Kidney (tissue), 14 donors: Measurements from ENCODE around the gene ABLIM2. TPM values are rescaled to one million over a fixed set of nuclear protein-coding genes. Genes with fewer than 3 reads are reported as not detected.

Source experiments
- DNase-seq, 5 donors: peaks; one replicate each; pipeline ENCODE4 v3.0.0-alpha.2; 2013 to 2020
- FAIRE-seq: peaks from 2 replicates; lab custom pipeline; 2012; peaks lifted over from hg19 to GRCh38; lab: Jason Lieb, UNC
- H3K27ac ChIP-seq, 2 donors: one replicate each; pipeline ENCODE4 v1.7.0; 2013; ENCODE audit warnings: low read depth in 2 of 2, low read length in 2 of 2, inconsistent platforms in 1 of 2
- H3K27me3 ChIP-seq: one replicate; pipeline ENCODE4 v1.7.1; 2013; ENCODE audit warnings: low read length, inconsistent platforms; ENCODE audit not compliant: control insufficient read depth, insufficient read depth
- H3K36me3 ChIP-seq, 3 donors: one replicate each; pipeline versions ENCODE4 v1.7.0 to v1.7.1; 2013; ENCODE audit warnings: low read length in 3 of 3, control low read depth in 1 of 3, inconsistent platforms in 1 of 3; ENCODE audit not compliant: insufficient read depth in 3 of 3, control insufficient read depth in 2 of 3
- H3K4me1 ChIP-seq, 3 donors: one replicate each; pipeline versions ENCODE4 v1.7.0 to v1.7.1; 2013; ENCODE audit warnings: low read length in 3 of 3, inconsistent platforms in 1 of 3, low read depth in 1 of 3; ENCODE audit not compliant: control insufficient read depth in 2 of 3, insufficient read depth in 2 of 3
- H3K4me3 ChIP-seq, 3 donors: one replicate each; pipeline versions ENCODE4 v1.7.0 to v1.8.1; 2013; ENCODE audit warnings: low read length in 3 of 3, control low read depth in 1 of 3, inconsistent platforms in 1 of 3
- H3K9ac ChIP-seq, 3 donors: one replicate each; pipeline versions ENCODE4 v1.7.0 to v1.7.1; 2013; ENCODE audit warnings: low read length in 3 of 3, control low read depth in 1 of 3, inconsistent platforms in 1 of 3
- H3K9me3 ChIP-seq, 3 donors: one replicate each; pipeline versions ENCODE4 v1.7.0 to v1.7.1; 2013; ENCODE audit warnings: low read length in 3 of 3, control low read depth in 1 of 3, inconsistent platforms in 1 of 3; ENCODE audit not compliant: control insufficient read depth in 2 of 3, insufficient read depth in 1 of 3
- intact Hi-C: fragments of 100-400 bp; cut with DNase I; formaldehyde crosslinking; loops from one replicate; pipeline ENCODE4 v1.11.1; 2022
- polyA plus RNA-seq: library from polyadenylated mRNA; stranded (reverse); fragments of 350-450 nt; fragmentation: Illumina TruSeq; extraction: RNeasy Lipid Tissue Mini Kit (QIAGEN cat#74804); gene quantifications from one replicate; pipeline ENCODE4 v1.2.3, GENCODE V29; 2014; ENCODE audit warnings: low read depth, low replicate concordance; ENCODE audit not compliant: insufficient read depth
- total RNA-seq: library from RNA; stranded (reverse); fragmentation: NEBNext Ultra II Directional; extraction: Animal tissue kit (Norgen Biotek cat#: 25700); gene quantifications from one replicate; pipeline ENCODE4 v1.2.1, GENCODE V29; 2021
- TF ChIP-seq, protein P1 (sequence below): IDR thresholded peaks from 3 replicates; pipeline ENCODE4 v1.5.1; 2012; ENCODE audit warnings: mild to moderate bottlenecking, moderate library complexity, borderline replicate concordance; ENCODE audit not compliant: insufficient read depth; ENCODE audit errors: extremely low read depth
- donor health status: control.
- donor health status: control.
- donor health status: control.
- donor health status: control.
- donor health status: control.
- donor health status: DM: yes; HTN: yes; CAD: no.
- donor health status: Normal renal cell carcinoma (clear cell type).

Gene ABLIM2
- total and polyA plus RNA-seq, 2 donors from 2014 or later: 9.5 to 23.3 TPM

DNA sequence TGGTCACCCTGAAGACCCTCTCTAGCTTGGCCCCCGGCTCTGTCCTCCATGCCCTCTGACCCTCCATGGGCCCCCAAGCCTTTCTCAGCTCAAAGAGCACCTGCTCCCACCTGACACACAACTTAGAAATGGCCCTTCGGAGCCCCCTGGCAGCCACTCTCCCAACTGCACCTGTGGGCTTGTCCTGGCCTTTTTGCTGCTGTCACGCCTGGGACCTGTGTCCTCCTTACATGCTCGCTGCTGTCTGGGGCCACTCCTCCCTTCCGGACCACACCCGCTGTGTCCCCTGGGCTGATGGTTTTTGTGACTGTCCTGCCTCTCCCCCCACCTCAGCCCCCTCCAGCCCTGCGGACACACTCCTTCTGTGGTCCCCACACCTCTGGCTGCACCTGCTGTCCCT lies 112.7 kb downstream of the ABLIM2 start:
- H3K4me1 ChIP-seq: peaks cover 0 to 8% (median 0%) of the 10 kb centered on the region in 3 donors
- no peaks in the 10 kb centered on the region for H3K27me3 ChIP-seq
- H3K9me3 ChIP-seq: no peaks in the 10 kb centered on the region
- H3K36me3 ChIP-seq: no peaks in the 10 kb centered on the region
- intact Hi-C loops: no loop called here
- DNase-seq (no peak), FAIRE-seq (no peak)
- no peak overlapping the region for H3K4me3 ChIP-seq
- TF ChIP-seq, protein P1, sequence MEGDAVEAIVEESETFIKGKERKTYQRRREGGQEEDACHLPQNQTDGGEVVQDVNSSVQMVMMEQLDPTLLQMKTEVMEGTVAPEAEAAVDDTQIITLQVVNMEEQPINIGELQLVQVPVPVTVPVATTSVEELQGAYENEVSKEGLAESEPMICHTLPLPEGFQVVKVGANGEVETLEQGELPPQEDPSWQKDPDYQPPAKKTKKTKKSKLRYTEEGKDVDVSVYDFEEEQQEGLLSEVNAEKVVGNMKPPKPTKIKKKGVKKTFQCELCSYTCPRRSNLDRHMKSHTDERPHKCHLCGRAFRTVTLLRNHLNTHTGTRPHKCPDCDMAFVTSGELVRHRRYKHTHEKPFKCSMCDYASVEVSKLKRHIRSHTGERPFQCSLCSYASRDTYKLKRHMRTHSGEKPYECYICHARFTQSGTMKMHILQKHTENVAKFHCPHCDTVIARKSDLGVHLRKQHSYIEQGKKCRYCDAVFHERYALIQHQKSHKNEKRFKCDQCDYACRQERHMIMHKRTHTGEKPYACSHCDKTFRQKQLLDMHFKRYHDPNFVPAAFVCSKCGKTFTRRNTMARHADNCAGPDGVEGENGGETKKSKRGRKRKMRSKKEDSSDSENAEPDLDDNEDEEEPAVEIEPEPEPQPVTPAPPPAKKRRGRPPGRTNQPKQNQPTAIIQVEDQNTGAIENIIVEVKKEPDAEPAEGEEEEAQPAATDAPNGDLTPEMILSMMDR: no peak
- no peak overlapping the region for H3K27ac ChIP-seq
- H3K9ac ChIP-seq: no peak overlapping the region

DNA sequence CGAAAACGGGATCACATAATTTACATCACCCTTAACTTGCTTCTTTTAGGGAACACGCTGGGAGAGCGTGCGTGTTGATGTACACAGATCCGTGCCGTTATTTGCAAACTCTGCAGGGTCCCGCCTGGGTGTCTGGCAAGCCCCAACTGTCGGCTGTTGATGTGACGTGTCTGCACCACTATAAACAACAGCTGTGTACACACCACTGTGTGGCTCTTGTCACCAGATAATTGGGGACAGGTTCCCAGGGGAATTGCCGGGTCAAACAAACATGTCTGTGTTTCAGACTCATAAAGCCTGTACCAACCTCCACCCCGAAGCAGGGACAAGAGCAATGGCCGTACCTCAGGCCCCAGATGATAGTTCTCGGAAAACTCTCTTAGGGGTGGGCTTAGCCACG lies 113.9 kb downstream of the ABLIM2 start:
- H3K9ac ChIP-seq: no peak overlapping the region
- FAIRE-seq (no peak), DNase-seq (peak in 3 of 5 donors; percentile 51 to 62 (median 55))
- H3K36me3 ChIP-seq: no peaks in the 10 kb centered on the region
- no peaks in the 10 kb centered on the region for H3K9me3 ChIP-seq
- intact Hi-C loops: no loop called here
- H3K27me3 ChIP-seq: no peaks in the 10 kb centered on the region
- H3K27ac ChIP-seq: no peak overlapping the region
- H3K4me3 ChIP-seq: no peak overlapping the region
- H3K4me1 ChIP-seq: no peaks in the 10 kb centered on the region
- TF ChIP-seq, protein P1: no peak

DNA sequence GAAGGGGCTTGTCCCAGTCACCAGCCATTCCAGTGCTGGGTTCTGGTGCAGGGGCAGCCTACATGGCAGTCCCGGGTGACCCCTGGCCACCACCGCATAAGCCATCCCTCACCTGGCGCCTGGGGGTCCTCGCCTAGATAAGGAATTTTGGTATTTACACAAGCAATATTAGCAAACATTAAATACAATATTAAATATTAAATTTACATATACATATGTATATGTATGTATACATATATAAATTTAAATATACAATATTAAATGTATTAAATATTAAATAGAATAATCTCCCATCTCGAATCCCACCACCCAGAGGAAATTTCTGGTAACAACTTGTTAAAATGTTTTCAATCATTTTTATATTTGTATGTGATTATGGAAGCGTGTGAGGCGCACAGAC lies 114.4 kb downstream of the ABLIM2 start:
- H3K4me3 ChIP-seq: no peak overlapping the region
- no peak overlapping the region for H3K9ac ChIP-seq
- no peak overlapping the region for H3K27ac ChIP-seq
- H3K9me3 ChIP-seq: no peaks in the 10 kb centered on the region
- no peaks in the 10 kb centered on the region for H3K36me3 ChIP-seq
- no peak for DNase-seq
- intact Hi-C loops: no loop called here
- no peak for FAIRE-seq
- no peaks in the 10 kb centered on the region for H3K27me3 ChIP-seq
- no peaks in the 10 kb centered on the region for H3K4me1 ChIP-seq
- TF ChIP-seq, protein P1: no peak

DNA sequence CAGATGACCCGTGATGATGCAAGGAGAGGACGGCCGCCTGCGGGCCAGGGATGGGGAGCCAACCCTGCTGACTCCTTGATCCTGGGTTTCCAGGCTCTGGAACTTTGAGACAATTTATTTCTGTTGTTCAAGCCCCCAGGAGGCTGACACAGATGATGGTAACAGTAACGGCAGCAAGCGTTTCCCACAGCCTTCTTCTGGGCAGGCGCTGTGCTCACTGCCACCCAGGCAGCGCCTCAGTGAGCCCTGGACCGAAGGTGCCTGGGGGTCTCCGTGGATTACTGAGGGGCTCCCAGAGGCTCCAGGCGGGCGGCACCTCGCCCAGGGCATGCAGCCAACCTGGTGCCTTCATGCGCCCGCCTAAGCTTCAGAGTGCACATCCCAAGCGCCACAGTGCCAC lies 115.0 kb downstream of the ABLIM2 start:
- Histone ChIP-seq H3K36me3 (no peaks in the 10 kb centered on the region), H3K27ac (no peak overlapping the region), H3K9ac (no peak overlapping the region), H3K9me3 (no peaks in the 10 kb centered on the region), H3K4me1 (no peaks in the 10 kb centered on the region), H3K27me3 (no peaks in the 10 kb centered on the region), H3K4me3 (no peak overlapping the region)
- TF ChIP-seq, protein P1: no peak
- FAIRE-seq: no peak
- no peak for DNase-seq
- intact Hi-C loops: no loop called here
